BJ (cell line): ENCODE data around the gene ZNF548. TPM values are rescaled to one million over a fixed set of nuclear protein-coding genes. Genes with fewer than 3 reads are reported as not detected.

Source experiments
- CTCF ChIA-PET: fragments of 350-600 bp; formaldehyde crosslinking; extraction: SDS; loops from one replicate; lab custom pipeline; 2021; ENCODE audit warnings: antibody characterized with exemption, inconsistent platforms; lab: Yijun Ruan, JAX
- POLR2A ChIA-PET: fragments of 300-600 bp; sonication (Branson Sonifier 250); formaldehyde crosslinking; extraction: SDS; loops from one replicate; lab custom pipeline; 2021; ENCODE audit warnings: antibody characterized with exemption; lab: Charles Lee
- DNase-seq: peaks from one replicate; pipeline ENCODE4 v3.0.0-alpha.2; 2011; ENCODE audit warnings: low read depth
- H3K27me3 ChIP-seq: 2 replicates; pipeline ENCODE4 v1.6.0; 2011; ENCODE audit warnings: low read length; ENCODE audit not compliant: control insufficient read depth, insufficient read depth
- H3K36me3 ChIP-seq: 2 replicates; pipeline ENCODE4 v1.5.1; 2011; ENCODE audit warnings: low read length; ENCODE audit not compliant: control insufficient read depth, insufficient read depth
- H3K4me3 ChIP-seq: 2 replicates; pipeline ENCODE4 v1.5.1; 2011; ENCODE audit warnings: low read depth, mild to moderate bottlenecking, control low read depth, low read length
- CTCF ChIP-seq: IDR thresholded peaks from 2 replicates; pipeline ENCODE4 v1.5.1; 2011; ENCODE audit warnings: low read depth, mild to moderate bottlenecking, control low read depth, inconsistent platforms, low read length, moderate library complexity; ENCODE audit not compliant: insufficient read depth
- polyA plus RNA-seq: library from polyadenylated mRNA; depleted of rRNA; stranded (reverse); fragments of >200 nt; gene quantifications from 2 replicates; pipeline ENCODE4 v1.2.3, GENCODE V29; 2011

Gene ZNF548
- polyA plus RNA-seq, 1 experiment, result 12.7 TPM

GRCh38 chr19:57437931-57438330 lies 48.3 kb downstream of the ZNF548 start:
- POLR2A ChIA-PET, result no interaction called here
- Histone ChIP-seq H3K4me3 (no peak overlapping the region), H3K36me3 (no peaks in the 10 kb centered on the region; the same call in 1 of the 2 replicates), H3K27me3 (no peaks in the 10 kb centered on the region)
- no peak for DNase-seq
- CTCF ChIA-PET, result no interaction called here
- TF ChIP-seq CTCF, result no peak

DNA sequence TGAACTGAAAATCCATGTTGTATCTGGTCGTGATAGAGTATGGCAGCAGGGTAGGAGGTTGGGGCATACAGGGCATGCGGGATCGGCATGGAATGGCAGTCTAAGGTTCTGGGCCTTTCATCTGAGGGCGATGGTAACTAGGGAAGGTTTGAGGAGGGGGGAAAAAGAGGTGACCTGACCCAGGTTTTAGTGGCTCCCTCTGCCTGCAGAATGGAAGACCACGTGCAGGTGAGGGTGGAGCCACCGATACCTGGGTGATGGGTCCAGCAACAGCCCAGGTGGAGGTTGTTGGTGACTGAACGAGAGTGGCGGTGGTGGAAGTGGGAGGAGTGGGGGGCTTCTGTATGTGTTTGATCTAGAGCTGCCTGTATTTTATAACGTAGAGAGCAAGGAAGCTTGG lies 49.3 kb downstream of the ZNF548 start:
- POLR2A ChIA-PET, result no interaction called here
- no peaks in the 10 kb centered on the region; the same call in none of the 2 replicates for H3K36me3 ChIP-seq
- CTCF ChIA-PET, result no interaction called here

GRCh38 chr19:57441979-57442752 lies 52.5 kb downstream of the ZNF548 start:
- no peak for DNase-seq
- no peaks in the 10 kb centered on the region; the same call in none of the 2 replicates for H3K36me3 ChIP-seq
- TF ChIP-seq CTCF, result no peak
- H3K27me3 ChIP-seq, result no peaks in the 10 kb centered on the region
- H3K4me3 ChIP-seq, result no peak overlapping the region
- ChIA-PET CTCF (interaction anchor here (0.7 kb wide), 1 partner anchor 351 kb away, joined by 3 read pairs; no protein-coding TSS in a partner anchor), POLR2A (no interaction called here)

More for the DNA sequence above, 49.3 kb downstream of the ZNF548 start:
- Histone ChIP-seq H3K27me3 (no peaks in the 10 kb centered on the region), H3K4me3 (no peak overlapping the region)
- no peak for DNase-seq
- no peak for TF ChIP-seq CTCF

DNA sequence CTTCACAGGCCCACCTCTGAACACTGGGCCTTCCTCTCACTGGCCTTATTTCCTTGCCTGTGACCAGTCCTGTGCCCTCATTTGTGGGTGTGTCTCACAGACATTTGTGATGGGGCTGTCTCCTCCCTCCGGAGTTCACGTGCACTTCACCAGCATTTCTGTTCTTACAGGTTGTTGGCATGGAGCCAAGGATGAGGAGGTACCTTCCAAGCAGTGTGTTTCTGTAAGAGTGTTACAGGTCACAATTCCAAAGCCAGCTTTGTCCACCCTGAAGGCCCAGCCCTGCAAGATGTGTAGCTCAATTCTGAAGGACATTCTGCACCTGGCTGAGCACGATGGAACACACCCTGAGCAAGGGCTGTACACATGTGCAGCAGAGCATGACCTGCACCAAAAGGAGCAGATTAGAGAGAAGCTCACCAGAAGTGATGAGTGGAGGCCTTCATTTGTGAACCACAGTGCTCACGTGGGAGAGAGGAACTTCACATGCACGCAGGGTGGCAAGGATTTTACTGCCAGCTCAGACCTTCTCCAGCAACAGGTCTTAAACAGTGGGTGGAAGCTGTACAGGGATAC lies 53.6 kb downstream of the ZNF548 start:
- CTCF ChIA-PET, result no interaction called here

More for the DNA sequence above, 53.6 kb downstream of the ZNF548 start:
- TF ChIP-seq CTCF, result no peak
- DNase-seq, result no peak
- POLR2A ChIA-PET, result no interaction called here
- H3K27me3 ChIP-seq, result no peaks in the 10 kb centered on the region
- H3K36me3 ChIP-seq, result no peaks in the 10 kb centered on the region; the same call in none of the 2 replicates
- no peak overlapping the region for H3K4me3 ChIP-seq
